ENCODE data around the gene TMED9. TPM values are rescaled to one million over a fixed set of nuclear protein-coding genes. Genes with fewer than 3 reads are reported as not detected.
"Not testable (repeated sequence)": the region's sequence is repeated elsewhere in the genome, so short reads cannot be mapped to it uniquely, and the experiment has no call there.

Gene TMED9
- total RNA-seq, 3 donors from 2014 or later = 105 to 195 (median 126) TPM

GRCh38 chr5:177610770-177611445 is 18.9 kb downstream of the TMED9 start:
- intact Hi-C loops (cut with DNase I, micrococcal nuclease) = no loop called here
- no peak for DNase-seq

DNA sequence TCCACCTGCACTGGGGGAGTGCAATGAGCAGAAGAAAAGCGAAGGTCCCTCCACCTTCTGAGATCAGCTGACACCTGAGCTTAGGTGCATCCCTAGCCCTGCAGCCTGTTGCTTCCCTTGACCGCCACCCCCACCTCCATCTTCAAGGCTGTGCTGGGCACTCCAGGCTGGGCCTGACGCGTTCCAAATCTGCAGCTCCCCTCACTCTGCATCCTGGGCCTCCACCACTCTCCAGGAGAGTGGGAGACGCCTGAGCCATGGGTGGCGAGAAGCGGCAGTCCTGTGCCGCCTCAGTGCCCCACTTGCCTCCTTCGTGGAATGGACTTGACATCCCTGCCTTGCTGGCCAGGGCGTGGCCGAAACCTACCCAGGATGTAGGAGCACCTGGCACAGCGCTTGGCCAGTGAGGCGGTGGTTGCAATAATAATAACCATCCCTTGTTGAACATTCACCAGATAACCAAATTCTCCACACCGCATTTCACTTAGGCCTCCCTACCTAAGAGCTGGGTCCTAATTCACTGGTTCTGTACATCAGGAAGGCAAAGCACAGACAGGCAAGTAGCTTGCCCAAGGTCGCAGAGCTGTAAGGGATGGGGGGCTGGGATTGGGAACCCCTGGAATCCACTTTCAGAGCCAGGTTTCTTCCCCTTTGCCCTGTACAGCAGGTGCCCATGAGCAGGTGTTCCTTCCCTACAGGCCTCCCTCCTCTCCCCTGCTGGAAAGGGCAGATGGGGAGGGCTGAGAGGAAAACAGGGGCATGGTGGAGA is 19.6 kb downstream of the TMED9 start:
- H3K9me3 ChIP-seq = no peaks in the 10 kb centered on the region
- H3K36me3 ChIP-seq (ENCODE audit: low read depth) = no peaks in the 10 kb centered on the region
- DNase-seq (no peak), ATAC-seq (no peak)
- no peak for TF ChIP-seq CTCF (IDR thresholded peaks at IDR 0.05)
- intact Hi-C loops (cut with DNase I, micrococcal nuclease) = no loop called here
- H3K4me1 ChIP-seq (ENCODE audit: low read depth) = peaks cover 9% of the 10 kb centered on the region
- no peak overlapping the region for H3K4me3 ChIP-seq

More at GRCh38 chr5:177610770-177611445, 18.9 kb downstream of the TMED9 start:
- Histone ChIP-seq H3K9me3 (no peaks in the 10 kb centered on the region), H3K4me3 (no peak overlapping the region), H3K4me1 (ENCODE audit: low read depth) (peaks cover 9% of the 10 kb centered on the region), H3K36me3 (ENCODE audit: low read depth) (no peaks in the 10 kb centered on the region)
- TF ChIP-seq CTCF (IDR thresholded peaks at IDR 0.05) = no peak
- ATAC-seq = no peak

- intact Hi-C loops (cut with DNase I, micrococcal nuclease) = no loop called here
- no peaks in the 10 kb centered on the region for H3K9me3 ChIP-seq
- no peak for DNase-seq
- no peak for TF ChIP-seq CTCF (IDR thresholded peaks at IDR 0.05)
- ATAC-seq = no peak
- H3K4me3 ChIP-seq = no peak overlapping the region
- peaks cover 4% of the 10 kb centered on the region for H3K4me1 ChIP-seq (ENCODE audit: low read depth)
- H3K36me3 ChIP-seq (ENCODE audit: low read depth) = no peaks in the 10 kb centered on the region
Measured at GRCh38 chr5:177612215-177612673, 20.2 kb downstream of the TMED9 start.

DNA sequence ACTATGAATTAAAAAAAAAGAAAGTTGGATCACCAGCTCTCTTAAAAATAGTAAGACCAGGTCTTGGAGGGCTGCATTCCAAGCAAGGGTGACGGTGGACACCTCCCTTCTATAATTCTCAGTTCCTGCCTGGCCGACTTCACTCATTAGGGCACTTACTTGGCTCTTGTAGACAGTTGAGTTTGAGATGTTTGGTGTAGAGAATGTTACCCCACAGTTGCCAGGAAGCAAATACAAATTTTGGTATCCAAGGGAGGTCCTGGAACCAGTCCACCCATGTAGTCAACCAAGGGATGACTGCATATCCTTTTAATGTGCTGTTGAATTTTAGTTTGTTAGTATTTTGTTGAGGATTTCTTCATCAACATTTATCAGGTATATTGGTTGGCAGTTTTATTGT is 28.6 kb downstream of the TMED9 start:
- H3K4me3 ChIP-seq = no peak overlapping the region
- H3K9me3 ChIP-seq = no peaks in the 10 kb centered on the region
- intact Hi-C loops (cut with DNase I, micrococcal nuclease) = no loop called here
- no peaks in the 10 kb centered on the region for H3K4me1 ChIP-seq (ENCODE audit: low read depth)
- ATAC-seq = no peak
- no peak for TF ChIP-seq CTCF (IDR thresholded peaks at IDR 0.05)
- H3K36me3 ChIP-seq (ENCODE audit: low read depth) = no peaks in the 10 kb centered on the region
- no peak for DNase-seq

DNA sequence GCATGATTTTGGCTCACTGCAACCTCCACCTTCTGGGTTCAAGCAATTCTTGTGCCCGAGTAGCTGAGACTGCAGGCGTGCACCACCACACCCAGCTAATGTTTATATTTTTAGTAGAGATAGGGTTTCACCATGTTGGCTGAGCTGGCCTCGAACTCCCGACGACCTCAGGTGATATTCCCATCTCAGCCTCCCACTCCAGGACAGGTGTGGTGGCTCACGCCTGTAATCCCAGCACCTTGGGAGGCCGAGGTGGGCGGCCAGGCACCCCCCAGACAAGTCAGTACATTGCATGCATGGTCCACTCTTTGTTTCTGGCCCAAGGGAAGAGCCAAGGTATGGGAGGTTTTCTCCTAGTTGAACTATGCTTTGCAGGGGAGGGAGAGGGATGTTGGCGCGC is 32.2 kb downstream of the TMED9 start:
- H3K9me3 ChIP-seq; DNase-seq; H3K4me3 ChIP-seq; ATAC-seq; intact Hi-C loops (cut with DNase I, micrococcal nuclease); H3K4me1 ChIP-seq (ENCODE audit: low read depth); H3K36me3 ChIP-seq (ENCODE audit: low read depth): not testable (repeated sequence)

DNA sequence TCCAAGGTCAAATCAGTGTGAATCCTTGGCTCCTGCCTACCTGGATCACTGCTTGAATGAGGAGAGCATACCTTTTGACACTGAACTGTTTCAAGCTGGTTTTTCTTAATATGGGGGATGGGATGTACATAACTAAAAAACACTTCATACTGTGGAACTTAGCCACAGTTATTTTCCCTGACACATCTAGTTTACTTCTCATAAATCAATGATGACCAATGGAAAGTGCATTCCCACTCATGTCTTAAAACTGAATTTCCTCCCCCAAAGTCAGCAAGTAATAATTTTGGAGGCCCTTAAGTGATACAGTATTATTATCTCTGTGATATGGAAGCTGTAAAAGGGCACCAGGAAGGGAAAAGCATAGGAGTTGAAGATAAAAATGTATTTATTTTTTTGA is 38.2 kb downstream of the TMED9 start:
- H3K4me1 ChIP-seq (ENCODE audit: low read depth); H3K4me3 ChIP-seq; H3K9me3 ChIP-seq; intact Hi-C loops (cut with DNase I, micrococcal nuclease); H3K36me3 ChIP-seq (ENCODE audit: low read depth); ATAC-seq; DNase-seq: not testable (repeated sequence)

GRCh38 chr5:177634912-177635311 is 42.9 kb downstream of the TMED9 start:
- H3K4me1 ChIP-seq (ENCODE audit: low read depth); DNase-seq; ATAC-seq; H3K4me3 ChIP-seq; intact Hi-C loops (cut with DNase I, micrococcal nuclease); H3K9me3 ChIP-seq; H3K36me3 ChIP-seq (ENCODE audit: low read depth): not testable (repeated sequence)

DNA sequence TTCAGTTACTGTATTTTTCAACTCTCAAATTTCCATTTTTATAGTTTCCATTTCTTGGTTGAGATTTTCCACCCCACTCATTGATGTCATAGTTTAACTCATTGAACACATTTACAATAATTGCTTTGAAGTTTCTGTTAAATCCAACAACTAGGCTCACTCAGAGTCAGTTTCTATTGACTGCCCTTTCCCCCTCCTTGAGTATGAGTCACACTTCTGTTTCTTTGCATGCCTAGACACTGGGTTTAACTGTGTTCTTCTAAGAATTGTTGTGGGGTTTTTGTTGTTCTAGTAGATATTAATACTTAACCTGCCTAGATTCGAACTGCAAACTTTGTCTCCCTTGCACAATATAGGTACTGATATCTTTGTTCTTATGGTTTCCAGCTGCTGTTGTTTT is 53.5 kb downstream of the TMED9 start:
- H3K4me1 ChIP-seq (ENCODE audit: low read depth); intact Hi-C loops (cut with DNase I, micrococcal nuclease); DNase-seq; ATAC-seq; H3K36me3 ChIP-seq (ENCODE audit: low read depth); H3K9me3 ChIP-seq; H3K4me3 ChIP-seq: not testable (repeated sequence)
